NCI-H1930 (cell line): Measurements from ENCODE around the gene SRGAP2C.
"Not testable (repeated sequence)": the region's sequence is repeated elsewhere in the genome, so short reads cannot be mapped to it uniquely, and the experiment has no call there.

Experiments
- DNase-seq, 2 experiments: peaks; one replicate each; lab custom pipeline; 2025; lab: John Stamatoyannopoulos, UW

The SRGAP2C gene

DNA sequence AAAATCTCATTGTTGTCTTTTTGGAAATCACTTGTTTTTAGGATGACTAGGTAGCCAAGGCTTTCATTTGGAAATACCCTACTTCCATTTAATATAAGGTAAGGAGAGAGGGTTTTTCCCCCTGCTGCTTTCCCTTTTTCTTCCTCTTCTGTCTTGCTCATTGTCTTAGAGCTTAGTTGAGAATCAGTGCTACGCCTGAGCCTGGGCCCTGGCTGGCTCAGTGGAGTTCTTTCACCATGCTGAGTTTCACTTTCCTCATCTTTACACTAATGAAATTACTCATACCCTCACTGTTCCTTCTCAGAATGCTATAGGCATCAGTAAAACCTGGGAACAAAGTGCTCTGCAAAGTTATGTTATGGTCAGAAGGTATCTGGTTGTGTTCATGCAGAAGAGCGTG lies 154.8 kb downstream of the SRGAP2C start:
- not testable (repeated sequence) for DNase-seq

DNA sequence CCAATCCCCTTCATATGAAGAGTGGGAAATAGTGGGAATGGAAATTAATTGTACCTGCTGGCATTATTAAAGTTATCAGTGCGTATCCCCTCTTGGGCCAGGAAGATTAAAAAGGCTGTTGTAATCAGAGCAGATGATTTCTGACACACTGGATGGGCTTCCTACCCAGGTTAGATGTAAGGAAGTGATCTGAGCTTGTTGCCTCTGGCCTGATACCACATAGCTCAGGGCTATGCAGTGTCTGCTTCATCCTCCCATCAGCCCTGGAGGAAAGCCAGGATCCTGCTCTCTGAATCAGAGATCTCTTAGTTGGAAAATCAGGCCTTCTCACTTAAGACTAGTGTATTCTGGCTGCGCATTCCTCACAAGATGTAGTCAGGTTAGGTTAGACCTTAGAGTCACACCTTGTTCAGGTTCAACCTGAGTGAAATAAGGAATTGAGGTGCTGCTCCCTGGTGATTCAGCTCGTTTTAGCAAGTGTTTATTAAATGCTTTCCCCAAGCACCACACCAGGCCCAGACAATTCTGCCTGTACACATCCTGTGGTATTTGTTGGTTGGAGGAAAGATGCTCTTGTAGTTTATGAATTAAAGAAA lies 158.6 kb downstream of the SRGAP2C start:
- DNase-seq: not testable (repeated sequence)

DNA sequence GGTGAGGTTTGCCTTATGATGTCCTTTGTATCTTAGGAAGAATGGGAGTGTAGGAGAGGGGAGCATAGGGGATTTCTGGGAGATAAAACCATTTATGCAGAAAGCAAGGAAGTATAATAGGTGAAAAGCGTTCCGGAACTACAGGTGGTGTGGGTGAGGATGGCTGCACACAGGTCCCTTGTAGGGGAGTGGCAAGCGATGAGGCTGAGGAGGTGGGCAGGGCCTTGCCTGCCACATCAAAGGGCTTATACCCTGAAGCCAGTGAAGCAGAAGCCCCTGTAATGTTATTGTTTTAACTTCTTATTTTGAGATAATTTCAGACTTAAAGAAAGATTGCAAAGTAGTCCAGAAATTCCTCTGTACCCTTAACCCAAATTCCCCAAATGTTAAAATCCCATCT lies 159.6 kb downstream of the SRGAP2C start:
- not testable (repeated sequence) for DNase-seq

DNA sequence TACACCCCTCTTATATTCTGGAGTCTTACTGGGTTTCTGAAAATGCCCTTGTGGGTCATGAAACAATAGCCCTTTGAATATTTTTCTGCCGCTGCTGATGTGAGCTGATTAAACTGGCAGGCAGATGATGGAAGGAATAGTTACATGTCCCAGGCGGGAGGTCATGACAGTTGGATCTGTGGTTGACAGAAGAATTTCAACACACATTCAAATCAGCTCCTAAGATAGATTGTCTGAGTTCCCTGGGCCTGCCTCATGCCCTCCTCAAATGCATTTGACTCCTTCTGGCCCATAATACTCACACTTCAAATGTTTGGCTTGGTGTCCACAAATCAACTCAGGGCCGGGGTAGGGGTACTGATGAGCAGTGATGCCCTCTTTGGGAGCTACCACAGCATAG lies 161.9 kb downstream of the SRGAP2C start:
- not testable (repeated sequence) for DNase-seq

DNA sequence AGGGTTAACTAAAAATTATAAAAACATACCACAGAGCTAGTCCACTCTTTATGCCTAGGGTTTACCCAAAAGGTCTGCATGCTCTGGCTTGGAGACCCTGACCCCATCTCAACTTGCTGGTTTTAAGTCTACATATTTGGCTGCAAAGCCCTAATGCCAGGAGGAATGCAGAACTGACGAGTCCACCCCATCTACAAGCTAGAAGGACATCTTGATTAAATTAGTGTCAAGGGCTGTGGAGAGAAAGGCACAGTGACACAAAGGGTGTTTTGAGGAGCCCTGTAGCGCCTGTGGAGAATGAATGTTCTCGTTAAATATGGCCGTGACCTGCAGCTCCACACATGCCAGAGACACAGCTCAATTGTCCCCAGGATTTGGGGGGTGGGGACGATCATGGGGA lies 162.7 kb downstream of the SRGAP2C start:
- DNase-seq: not testable (repeated sequence)

DNA sequence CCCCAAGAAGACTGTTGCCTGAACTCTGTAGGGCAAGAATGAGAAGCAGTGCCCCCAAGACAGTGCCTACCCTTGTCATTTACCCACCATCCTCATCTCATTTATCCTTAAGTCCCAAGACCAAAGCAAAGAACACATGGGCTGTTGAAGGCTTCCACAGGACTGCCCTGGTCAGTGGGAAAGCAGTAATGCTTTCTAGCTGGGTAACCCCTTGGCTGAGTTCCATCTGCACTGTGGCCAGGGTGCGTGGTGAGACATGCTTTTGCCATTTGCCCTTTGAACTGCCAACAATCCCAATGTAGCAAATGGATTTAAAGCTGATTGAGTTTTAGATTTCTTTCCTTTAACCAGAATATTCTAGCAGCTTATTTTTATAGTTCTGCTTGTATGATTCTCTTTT lies 163.3 kb downstream of the SRGAP2C start:
- DNase-seq: not testable (repeated sequence)

DNA sequence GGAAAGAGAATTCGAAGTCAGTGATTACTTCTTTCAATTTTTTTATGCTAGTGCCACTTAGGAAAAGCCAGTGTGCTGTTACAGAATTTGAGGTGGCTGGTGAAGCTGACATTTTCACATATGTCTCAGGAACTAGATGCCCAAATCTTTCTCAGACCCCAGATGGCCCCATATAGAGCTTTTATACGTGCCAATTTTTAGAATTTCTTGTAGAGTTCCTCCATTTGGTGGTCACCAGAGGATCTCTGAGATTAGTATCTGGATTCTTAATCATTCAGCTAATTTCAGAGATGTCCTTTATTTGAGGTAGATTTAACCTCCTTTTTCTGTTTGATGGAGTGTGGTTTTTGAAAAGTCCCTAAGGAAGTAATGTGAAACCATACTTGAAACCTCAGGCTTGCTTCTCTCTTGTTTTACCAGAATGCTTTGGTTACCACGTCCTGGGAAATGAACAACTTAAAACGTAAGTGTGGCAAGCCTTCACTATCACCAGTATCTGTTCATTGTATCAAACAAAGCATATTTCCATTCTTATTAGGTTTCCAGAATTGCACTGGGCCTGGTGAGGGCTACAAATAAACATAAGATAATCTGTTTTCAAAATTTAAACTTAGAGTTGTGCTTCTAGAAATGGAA lies 164.7 kb downstream of the SRGAP2C start:
- DNase-seq: not testable (repeated sequence)

DNA sequence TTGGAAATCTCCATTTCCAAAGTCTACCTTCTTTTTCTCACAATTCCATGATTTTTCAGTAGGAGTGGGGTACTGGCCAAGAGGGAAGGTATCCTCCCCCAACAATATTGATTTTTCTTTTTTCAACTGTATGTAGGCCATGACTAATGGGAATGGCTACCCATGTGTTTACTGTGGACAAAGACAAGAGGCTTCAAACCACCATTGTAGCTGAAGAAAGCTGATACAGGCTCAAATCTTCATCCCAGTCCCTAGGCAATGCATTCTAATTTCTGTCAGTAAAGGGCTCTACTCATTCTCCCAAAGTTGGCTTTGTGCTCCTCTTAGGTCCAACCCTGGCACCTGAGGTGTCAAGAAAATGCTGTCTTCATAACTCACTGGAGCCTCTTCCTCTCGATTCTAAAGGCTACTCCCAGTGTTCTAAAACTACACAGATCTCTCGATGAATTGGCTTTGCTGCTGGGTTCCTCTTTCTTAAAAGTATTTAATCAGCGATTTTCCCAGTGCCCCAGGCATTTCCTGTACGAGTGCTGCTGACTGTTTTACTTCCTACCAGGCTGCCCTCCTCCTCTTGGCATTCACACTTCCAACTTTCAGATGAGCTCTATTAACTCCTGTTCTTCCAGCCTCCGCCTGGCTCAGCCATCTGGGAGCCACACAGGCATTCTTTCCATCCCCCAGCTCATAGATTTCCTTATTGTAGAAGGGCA lies 171.1 kb downstream of the SRGAP2C start:
- not testable (repeated sequence) for DNase-seq

DNA sequence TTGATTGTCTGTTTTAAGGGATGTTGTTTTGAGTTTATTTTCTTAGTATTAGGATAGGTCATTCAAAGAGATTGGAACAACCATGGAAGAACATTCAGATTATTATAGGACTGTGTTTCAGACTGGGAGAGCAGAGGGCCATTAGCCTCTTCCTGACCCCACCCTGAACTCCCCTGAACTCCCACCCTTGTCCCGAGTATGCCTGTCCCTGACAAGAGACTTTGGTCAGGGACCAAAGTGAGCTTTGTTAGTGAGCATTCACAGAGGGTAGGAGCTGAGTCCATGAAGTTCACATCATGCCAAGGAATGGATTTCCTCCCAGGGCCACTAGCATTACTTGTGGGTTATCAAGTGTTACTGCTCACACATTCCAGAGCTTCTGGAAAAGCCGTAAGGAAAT lies 172.0 kb downstream of the SRGAP2C start:
- DNase-seq: not testable (repeated sequence)

DNA sequence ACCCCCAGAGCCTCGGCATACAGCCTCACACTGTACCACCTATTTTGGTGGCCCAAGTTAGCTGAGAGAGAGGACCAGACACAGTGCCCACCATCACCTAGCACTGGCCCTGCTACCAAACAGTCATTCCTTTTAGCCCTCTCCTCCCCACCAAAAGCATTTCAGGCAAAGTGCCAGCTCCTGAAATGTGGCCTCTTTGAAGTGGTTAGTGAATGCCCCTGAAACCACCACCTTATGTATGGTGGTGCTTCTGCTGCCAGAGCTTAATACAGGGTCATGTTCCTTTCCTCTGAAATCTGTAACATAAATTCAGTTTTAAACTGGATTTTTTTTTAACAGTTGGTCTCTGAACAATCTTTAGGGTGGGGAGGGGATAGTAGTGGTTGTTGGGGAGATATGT lies 175.8 kb downstream of the SRGAP2C start:
- DNase-seq: not testable (repeated sequence)

DNA sequence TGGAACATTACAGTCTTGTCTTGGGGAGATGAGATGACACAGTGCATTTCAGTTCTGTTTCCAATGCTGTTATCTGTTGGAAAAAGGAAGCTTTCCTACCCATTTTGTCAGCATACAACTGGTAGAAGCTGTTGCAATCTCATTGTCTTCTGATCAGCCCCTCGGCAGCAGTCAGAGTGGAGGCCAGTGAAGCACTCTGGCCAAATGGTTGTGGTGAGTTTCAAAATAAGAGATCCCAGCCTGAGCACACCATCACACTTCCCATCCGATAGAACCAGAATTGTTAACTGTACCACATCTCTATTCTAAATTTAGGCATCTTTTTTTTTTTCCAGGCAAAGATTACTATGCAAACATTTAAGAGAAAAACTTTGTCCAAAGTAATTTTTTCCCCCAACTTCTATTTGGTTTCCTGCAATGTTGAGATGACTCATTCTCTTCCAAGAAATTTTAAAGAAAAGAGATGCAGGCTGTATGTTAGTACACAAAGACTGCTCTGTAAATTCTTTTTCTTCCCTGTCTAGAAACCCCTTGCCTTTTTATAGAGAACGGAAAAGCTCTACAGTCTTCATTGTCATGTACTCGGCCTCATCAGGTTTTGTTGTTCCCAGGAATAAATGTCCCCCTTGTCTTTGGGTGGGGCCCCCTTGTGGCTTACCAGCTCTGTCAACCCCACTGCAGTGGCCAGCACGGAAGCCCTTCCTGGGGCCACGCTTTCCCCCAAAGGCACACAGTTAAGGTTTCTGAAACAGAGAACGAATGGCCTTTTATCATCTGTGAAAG lies 176.9 kb downstream of the SRGAP2C start:
- DNase-seq: not testable (repeated sequence)

DNA sequence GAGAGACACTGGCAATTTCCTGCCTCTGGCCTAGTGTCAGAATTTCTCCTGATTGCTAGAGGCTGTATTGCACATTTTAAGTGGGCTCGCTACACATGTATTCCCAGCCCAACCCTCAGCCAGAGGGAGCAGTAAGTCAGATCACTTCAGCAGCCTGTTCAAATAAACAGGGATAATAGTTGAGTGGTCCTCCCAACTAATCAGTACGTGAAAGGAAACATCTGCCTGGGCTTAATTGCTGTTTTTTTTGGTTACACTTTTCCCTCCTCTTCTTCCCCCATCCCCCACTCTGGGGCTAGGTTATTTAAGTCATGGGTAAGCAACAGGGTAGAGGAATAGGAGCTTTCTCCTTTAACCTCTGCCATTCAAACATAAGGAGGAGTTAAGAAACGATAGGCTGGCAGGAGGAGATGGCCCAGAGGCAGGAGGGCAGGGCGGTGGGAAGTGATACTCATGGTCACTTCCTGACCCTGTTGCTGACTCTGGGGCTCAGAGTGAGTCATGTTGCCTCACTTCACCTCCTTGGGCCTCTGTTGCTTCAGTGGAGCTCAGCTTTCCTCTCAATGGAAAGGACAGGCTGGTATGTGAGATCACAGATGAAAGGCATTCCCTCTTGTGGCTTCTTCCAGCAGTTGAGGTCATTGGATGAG lies 177.6 kb downstream of the SRGAP2C start:
- not testable (repeated sequence) for DNase-seq

DNA sequence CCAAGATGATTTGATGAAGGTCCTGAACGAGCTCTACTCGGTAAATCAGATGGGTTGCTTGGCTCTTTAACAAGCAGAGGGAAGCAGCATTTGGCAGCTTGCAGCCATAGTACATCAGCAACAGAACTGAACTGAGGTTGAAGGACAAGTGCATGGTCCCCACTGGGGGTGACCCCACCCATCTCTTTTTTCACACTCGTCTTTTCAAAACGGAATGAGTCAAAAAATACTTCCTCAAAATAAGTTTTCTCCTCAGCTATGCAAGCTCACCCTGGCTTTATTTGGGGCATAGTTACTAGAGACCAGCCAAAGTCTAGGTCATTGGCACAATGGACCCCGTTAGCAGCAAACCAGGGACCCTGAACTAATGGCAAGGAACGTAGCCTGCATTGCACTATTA lies 180.5 kb downstream of the SRGAP2C start:
- not testable (repeated sequence) for DNase-seq

DNA sequence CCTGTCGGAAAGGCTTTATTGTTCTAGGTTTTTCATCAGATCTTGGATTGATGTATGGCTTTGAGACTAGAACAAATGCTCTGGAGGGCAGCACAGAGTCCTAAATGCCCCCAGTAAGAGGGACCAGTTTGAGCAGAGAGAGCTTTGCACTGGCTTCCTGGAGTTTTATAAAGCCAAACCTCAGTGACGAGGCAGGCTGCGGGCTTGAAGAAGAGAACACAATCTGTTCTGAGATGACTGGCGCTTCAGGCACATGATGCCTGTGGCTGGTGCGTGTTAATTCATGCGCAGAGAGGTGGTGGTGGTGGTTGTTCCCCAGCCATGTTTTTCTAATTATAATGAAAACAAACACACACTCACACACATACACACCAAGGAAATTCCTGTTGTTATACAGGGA lies 180.9 kb downstream of the SRGAP2C start:
- DNase-seq: not testable (repeated sequence)

DNA sequence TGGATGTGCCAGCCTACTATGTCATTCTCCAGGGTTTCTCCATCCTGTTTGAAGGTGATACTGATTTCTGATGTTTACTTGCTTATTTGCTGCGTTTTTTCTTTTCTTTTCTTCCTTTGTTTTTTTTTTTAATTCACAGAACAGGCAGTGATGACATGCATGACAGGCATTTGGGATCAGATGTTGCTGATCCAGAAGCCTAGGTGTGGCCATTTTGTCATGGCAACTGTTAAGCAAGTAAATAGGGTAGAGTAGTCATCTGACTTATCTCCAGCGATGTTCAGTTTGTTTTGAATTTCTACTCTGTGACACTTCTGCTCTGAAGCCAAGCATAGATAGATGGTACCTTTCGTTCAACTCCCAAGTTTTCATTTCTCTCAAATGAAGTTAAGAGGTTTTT lies 181.4 kb downstream of the SRGAP2C start:
- DNase-seq: not testable (repeated sequence)

DNA sequence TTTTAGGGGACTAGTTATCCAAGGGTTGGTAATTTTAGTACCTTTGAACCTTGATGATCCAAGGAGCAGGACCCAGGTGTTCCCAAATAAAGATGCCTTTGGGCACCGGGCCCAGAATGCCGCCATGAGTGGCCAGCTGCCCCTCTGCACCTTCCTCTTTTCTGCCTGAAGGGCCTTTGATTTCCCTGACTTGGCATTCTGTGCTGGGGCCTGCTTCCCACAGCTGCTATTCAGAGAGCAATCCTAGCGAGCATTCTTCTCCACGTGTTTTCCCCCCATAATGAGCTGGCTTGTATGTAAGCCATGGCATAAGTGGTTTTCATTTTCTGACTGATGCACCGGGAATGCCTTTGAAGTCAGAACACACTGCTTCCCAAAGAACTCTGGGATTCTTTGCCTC lies 184.1 kb downstream of the SRGAP2C start:
- DNase-seq: not testable (repeated sequence)

DNA sequence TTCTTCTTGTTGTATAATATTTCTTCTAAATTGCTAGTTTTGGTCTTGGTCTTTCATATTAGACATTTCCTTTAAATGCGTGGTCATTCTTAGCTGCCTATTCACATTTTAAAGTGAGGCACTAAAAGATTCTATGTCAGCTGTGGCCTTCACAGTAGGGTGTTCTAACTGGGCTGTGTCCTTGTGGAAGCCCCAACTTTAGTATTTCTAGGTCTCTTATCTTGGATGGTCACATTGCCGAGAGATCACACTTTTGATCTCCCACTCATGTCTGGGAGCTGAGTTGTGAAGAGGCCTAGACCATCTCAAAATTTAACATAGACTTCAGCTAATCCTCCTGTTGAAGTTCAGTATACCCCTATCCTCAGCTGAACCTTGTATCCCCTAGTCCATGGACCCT lies 185.2 kb downstream of the SRGAP2C start:
- DNase-seq: not testable (repeated sequence)

DNA sequence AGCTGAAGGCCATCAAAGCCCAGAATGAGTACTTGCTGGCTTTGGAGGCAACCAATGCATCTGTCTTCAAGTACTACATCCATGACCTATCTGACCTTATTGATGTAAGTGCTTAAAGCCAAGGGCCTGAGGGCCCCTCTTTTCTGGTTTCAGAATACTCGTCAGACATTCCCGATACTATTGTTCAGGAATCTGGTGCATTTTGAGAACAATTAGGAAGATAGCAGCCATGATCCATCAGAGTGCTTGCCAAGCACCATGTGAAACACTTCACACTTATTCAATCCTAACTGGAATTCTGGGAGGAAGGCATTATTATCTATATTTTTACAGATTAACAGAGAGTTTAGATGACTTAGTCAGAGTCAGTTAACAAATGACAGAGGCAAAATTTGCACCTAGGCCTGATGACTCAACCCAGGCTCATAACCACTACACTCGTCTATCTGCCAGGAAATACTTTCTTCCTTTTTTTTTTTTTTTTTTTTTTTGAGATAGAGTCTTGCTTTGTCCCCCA lies 190.1 kb downstream of the SRGAP2C start:
- DNase-seq: not testable (repeated sequence)

DNA sequence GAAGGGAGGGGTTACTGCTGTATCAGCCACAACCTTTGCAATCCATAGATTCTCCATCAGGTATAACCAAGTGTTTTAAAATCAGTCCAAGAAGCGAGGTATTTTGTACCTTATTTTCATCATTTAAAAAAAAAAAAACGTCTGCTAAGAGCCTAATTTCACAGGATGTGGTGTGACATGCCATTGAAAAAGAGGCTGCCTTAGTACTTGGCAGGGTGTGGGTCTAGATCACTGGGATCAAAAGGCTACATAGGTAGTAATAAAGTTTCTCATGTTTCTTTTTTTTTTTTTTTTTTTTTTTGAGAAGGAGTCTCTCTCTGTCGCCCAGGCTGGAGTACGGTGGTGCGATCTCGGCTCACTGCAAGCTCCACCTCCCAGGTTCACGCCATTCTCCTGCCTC lies 192.2 kb downstream of the SRGAP2C start:
- DNase-seq: not testable (repeated sequence)

DNA sequence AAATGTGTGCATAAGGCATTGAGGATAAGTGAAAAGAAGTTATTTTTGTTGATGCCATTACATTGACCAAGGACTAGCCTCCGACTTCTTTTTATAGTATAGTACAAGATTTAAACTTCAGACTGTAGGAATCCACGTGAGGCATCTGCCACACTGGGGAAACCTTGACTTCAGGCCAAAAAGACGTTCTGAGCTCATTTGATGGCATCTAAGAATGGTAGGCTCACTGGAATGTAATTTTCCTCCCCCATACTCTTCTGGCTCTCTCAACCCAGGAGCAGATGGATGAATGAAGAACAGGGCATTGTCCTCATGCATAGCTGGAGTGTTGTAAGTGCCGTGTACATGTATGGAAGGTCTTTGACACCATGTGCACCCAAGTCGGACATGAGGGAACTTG lies 194.0 kb downstream of the SRGAP2C start:
- DNase-seq: not testable (repeated sequence)

DNA sequence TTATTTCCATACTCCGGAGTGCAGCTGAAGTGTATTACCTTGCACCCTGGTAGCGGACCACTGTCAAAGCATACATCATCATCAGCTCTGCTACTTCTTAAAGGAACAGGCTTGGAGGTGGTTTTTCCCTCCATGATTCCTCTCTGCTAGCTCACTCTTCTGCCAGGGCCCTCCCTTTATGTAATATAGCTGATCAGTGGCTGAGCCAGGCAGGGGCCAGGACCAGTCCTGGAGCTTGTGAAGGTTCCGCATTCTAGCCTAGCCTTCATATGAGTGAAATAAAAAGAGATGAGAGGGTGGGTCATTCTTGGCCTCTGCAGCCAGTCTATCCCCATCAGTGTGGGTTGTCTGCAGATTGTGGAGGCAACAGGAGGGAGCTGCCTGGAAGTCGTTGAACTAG lies 200.0 kb downstream of the SRGAP2C start:
- DNase-seq: not testable (repeated sequence)

DNA sequence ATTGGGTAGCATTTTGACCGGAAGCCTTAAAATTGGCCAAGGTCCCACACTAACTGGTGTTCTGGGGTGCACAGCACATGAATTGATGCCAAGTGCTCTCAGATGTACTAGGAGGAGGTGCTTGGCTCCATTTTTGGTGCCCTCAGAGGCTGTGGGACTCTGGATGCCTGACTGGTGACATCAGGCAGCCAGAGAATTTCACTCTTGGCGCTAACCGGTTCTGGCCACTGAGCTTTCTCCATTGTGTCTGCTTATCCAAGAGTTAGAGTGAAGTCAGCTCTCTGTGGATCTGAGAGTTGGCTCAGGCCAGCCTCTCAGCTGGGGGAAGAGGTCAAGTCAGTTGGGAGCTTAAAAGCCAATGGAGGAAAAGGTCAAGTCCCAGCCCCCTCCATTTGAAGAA lies 200.4 kb downstream of the SRGAP2C start:
- DNase-seq: not testable (repeated sequence)
